Heart left ventricle (tissue), 16 donors: ENCODE results near the gene CLDN24. TPM values are rescaled to one million over a fixed set of nuclear protein-coding genes. Genes with fewer than 3 reads are reported as not detected.

Experiments used
- ATAC-seq, 4 donors: fragments of 200-7000 bp; cut with Tn5 transposase; one replicate each; pipeline ENCODE4 v1.9.1; 2020 to 2022; ENCODE audit warnings: moderate library complexity in 4 of 4, mild to moderate bottlenecking in 3 of 4, moderate number of reproducible peaks in 1 of 4
- DNase-seq, 5 donors: peaks; one replicate each; pipeline ENCODE4 v3.0.0-alpha.2; 2020
- H3K27ac ChIP-seq, 12 donors: fragments of 200-600 bp; sonication (generic) in 4 of 12; one replicate each; pipeline versions ENCODE4 v1.5.0 to v1.8.0; 2016 to 2022; ENCODE audit warnings: mild to moderate bottlenecking in 2 of 12
- H3K27me3 ChIP-seq, 9 donors: fragments of 200-600 bp; sonication (generic) in 2 of 9; one replicate each; pipeline versions ENCODE4 v1.5.1 to v1.8.0; 2016 to 2022; ENCODE audit warnings: mild to moderate bottlenecking in 3 of 9
- H3K36me3 ChIP-seq, 9 donors: fragments of 200-600 bp; sonication (generic) in 2 of 9; one replicate each; pipeline versions ENCODE4 v1.5.0 to v1.8.0; 2018 to 2022; ENCODE audit warnings: mild to moderate bottlenecking in 2 of 9
- H3K4me1 ChIP-seq, 12 donors: fragments of 200-600 bp; sonication (generic) in 4 of 12; one replicate each; pipeline versions ENCODE4 v1.5.0 to v1.8.0; 2016 to 2022; ENCODE audit warnings: mild to moderate bottlenecking in 3 of 12
- H3K4me3 ChIP-seq, 12 donors: fragments of 200-600 bp; sonication (generic) in 4 of 12; one replicate each; pipeline versions ENCODE4 v1.5.0 to v1.8.0; 2017 to 2022; ENCODE audit warnings: mild to moderate bottlenecking in 9 of 12, moderate library complexity in 4 of 12
- H3K9me3 ChIP-seq, 12 donors: fragments of 200-600 bp; sonication (generic) in 4 of 12; one replicate each; pipeline versions ENCODE4 v1.5.0 to v1.8.0; 2016 to 2022; ENCODE audit warnings: mild to moderate bottlenecking in 1 of 12
- CTCF ChIP-seq, 12 donors: fragments of 200-600 bp; sonication (generic) in 4 of 12; IDR thresholded peaks; one replicate each; pipeline versions ENCODE4 v1.5.0 to v1.8.0; 2018 to 2022; ENCODE audit warnings: antibody characterized with exemption in 12 of 12, mild to moderate bottlenecking in 5 of 12
- POLR2A ChIP-seq, 2 donors: fragments of 450-650 bp; IDR thresholded peaks; one replicate each; pipeline ENCODE4 v1.6.1; 2017; ENCODE audit warnings: antibody characterized with exemption in 2 of 2, mild to moderate bottlenecking in 2 of 2, moderate library complexity in 2 of 2
- WGBS, 4 donors: extraction: QIAGEN DNeasy Blood & Tissue Kit in 2 of 4; methylation state at CpG; one replicate each; pipeline versions ENCODE4 v1.1.5 to v1.1.7; 2013 to 2018; 5-methylcytosine and 5-hydroxymethylcytosine counted together
- intact Hi-C, 10 donors: fragments of 100-400 bp; cut with DNase I; formaldehyde crosslinking; loops; one replicate each; pipeline versions ENCODE4 v1.11.1 to v1.14.2; 2022
- polyA plus RNA-seq, 2 donors: library from polyadenylated mRNA; stranded (reverse); fragments of 200-250 nt; gene quantifications; one replicate each; pipeline ENCODE4 v1.2.3, GENCODE V29; 2013
- total RNA-seq, 9 donors: library from RNA; depleted of rRNA in 2 of 9; stranded (reverse); fragments of >200 nt in 2 of 9; fragmentation: NEBNext Ultra II Directional in 3 of 9; extraction: Animal tissue kit (Norgen Biotek cat#: 25700) in 3 of 9; gene quantifications; one replicate each; pipeline versions ENCODE4 v1.1.0 to v1.2.4, GENCODE V29; 2016 to 2023
- donor health status: ischemic (EF 13 %, LVEDD 7.1; RV severe dilation, severe dysfunction).
- donor health status: healthy with polysubstance abuse.
- donor health status: DM: no; HTN: yes; CAD: no.
- donor health status: DM: no; HTN: no; CAD: no.
- donor health status: ischemic (EF 25% LVEDD 6.9; RV normal size, moderate dysfunction).
- donor health status: ischemic (EF 25% LVEDD 5.7; RV mildly dilated, moderate dysfunction).
- donor health status: healthy.
- donor health status: DM: yes; HTN: yes; CAD: no.
- donor health status: ischemic (EF 35%, LVEDD 5.7; RV mildly dilated, moderate dysfunction).
- donor health status: nonischemic (EF 11% LVEDD 7.7; RV severe dilation, severe dysfunction).
- donor health status: DM: yes; HTN: yes; CAD: no.
- donor health status: PGD.
- donor health status: ischemic (EF 29% LVEDD 5.4; RV normal size, mild dysfunction).
- donor health status: nonischemic (EF 23%, LVEDD 6.1; RV moderate dilation, normal function).

Gene CLDN24
- total and polyA plus RNA-seq, 11 donors: not detected

GRCh38 chr4:183348706-183349659, 26.8 kb upstream of the CLDN24 start:
- TF ChIP-seq POLR2A (IDR thresholded peaks at IDR 0.05): no peak
- intact Hi-C loops: no loop called here
- ATAC-seq (peak in 3 of 4 donors; percentile 54 to 66 (median 62)), DNase-seq (no peak)
- Histone ChIP-seq H3K4me3 (no peak overlapping the region), H3K36me3 (no peaks in the 10 kb centered on the region), H3K27me3 (peaks cover 0 to 9% (median 0%) of the 10 kb centered on the region in 9 donors), H3K9me3 (no peaks in the 10 kb centered on the region), H3K4me1 (peaks cover 0 to 18% (median 0%) of the 10 kb centered on the region in 12 donors), H3K27ac (peak overlapping the region in 1 of 12 donors; percentile 14)
- WGBS, 4 donors: 75 to 79% (median 77%) methylated on average over 17 of the region's 17 CpGs

GRCh38 chr4:183348136-183348535, 25.9 kb upstream of the CLDN24 start:
- intact Hi-C loops: no loop called here
- peaks cover 0 to 13% (median 0%) of the 10 kb centered on the region in 9 donors for H3K27me3 ChIP-seq
- peaks cover 0 to 21% (median under 1%) of the 10 kb centered on the region in 12 donors for H3K4me1 ChIP-seq
- no peaks in the 10 kb centered on the region for H3K9me3 ChIP-seq
- TF ChIP-seq POLR2A (IDR thresholded peaks at IDR 0.05) (no peak), CTCF (IDR thresholded peaks at IDR 0.05) (no peak)
- no peaks in the 10 kb centered on the region for H3K36me3 ChIP-seq
- no peak overlapping the region for H3K4me3 ChIP-seq
- peak overlapping the region in 1 of 12 donors; percentile 14 for H3K27ac ChIP-seq
- 84 to 95% (median 88%) methylated on average over 12 of the region's 12 CpGs for WGBS, 4 donors
- DNase-seq (no peak), ATAC-seq (no peak)

- Histone ChIP-seq H3K27me3 (peaks cover 0 to 19% (median 3%) of the 10 kb centered on the region in 9 donors), H3K4me1 (peaks cover 0 to 26% (median 3%) of the 10 kb centered on the region in 12 donors), H3K27ac (no peak overlapping the region), H3K4me3 (no peak overlapping the region), H3K9me3 (no peaks in the 10 kb centered on the region), H3K36me3 (no peaks in the 10 kb centered on the region)
- DNase-seq (no peak), ATAC-seq (no peak)
- WGBS, 4 donors: 87 to 94% (median 92%) methylated on average over 4 of the region's 4 CpGs
- intact Hi-C loops: no loop called here
- no peak for TF ChIP-seq POLR2A (IDR thresholded peaks at IDR 0.05)
- TF ChIP-seq CTCF (IDR thresholded peaks at IDR 0.05): no peak
These were observed 25.3 kb upstream of the CLDN24 start for GRCh38 chr4:183347566-183347965.

GRCh38 chr4:183347146-183347545, 24.9 kb upstream of the CLDN24 start:
- Histone ChIP-seq H3K4me3 (no peak overlapping the region), H3K27ac (no peak overlapping the region), H3K4me1 (peaks cover 0 to 28% (median 3%) of the 10 kb centered on the region in 12 donors), H3K9me3 (no peaks in the 10 kb centered on the region), H3K36me3 (no peaks in the 10 kb centered on the region), H3K27me3 (peaks cover 0 to 20% (median 5%) of the 10 kb centered on the region in 9 donors)
- 82 to 91% (median 89%) methylated on average over 8 of the region's 8 CpGs for WGBS, 4 donors
- intact Hi-C loops: no loop called here
- no peak for ATAC-seq
- TF ChIP-seq POLR2A (IDR thresholded peaks at IDR 0.05) (no peak), CTCF (IDR thresholded peaks at IDR 0.05) (no peak)
- no peak for DNase-seq
